CD8-positive, alpha-beta memory T cell (primary cell): ENCODE measurements around the gene HEXIM1. TPM values are rescaled to one million over a fixed set of nuclear protein-coding genes. Genes with fewer than 3 reads are reported as not detected.

Experiments
- CTCF ChIA-PET: fragments of 350-600 bp; sonication (Branson Sonifier 250); formaldehyde crosslinking; loops from one replicate; lab custom pipeline; 2021; ENCODE audit warnings: antibody characterized with exemption; lab: Charles Lee
- POLR2A ChIA-PET: fragments of 350-600 bp; sonication (Branson Sonifier 250); formaldehyde crosslinking; loops from one replicate; lab custom pipeline; 2021; ENCODE audit warnings: antibody characterized with exemption; lab: Charles Lee
- DNase-seq, 5 donors: peaks; one replicate each; pipeline versions ENCODE4 v3.0.0 to v3.0.0-alpha.2; 2020 to 2022; ENCODE audit warnings: mixed read lengths in 1 of 5
- H3K27ac ChIP-seq: one replicate; pipeline ENCODE4 v1.7.0; 2013; ENCODE audit warnings: low read depth, mild to moderate bottlenecking, low read length, moderate library complexity
- H3K27me3 ChIP-seq: 2 replicates; pipeline ENCODE4 v1.7.0; 2013; ENCODE audit warnings: low read length, mild to moderate bottlenecking; ENCODE audit not compliant: insufficient read depth, poor library complexity, severe bottlenecking
- H3K36me3 ChIP-seq: 2 replicates; pipeline ENCODE4 v1.7.0; 2013; ENCODE audit warnings: mild to moderate bottlenecking, low read length, moderate library complexity; ENCODE audit not compliant: insufficient read depth
- H3K4me1 ChIP-seq: 2 replicates; pipeline ENCODE4 v1.7.0; 2013; ENCODE audit warnings: mild to moderate bottlenecking, low read length, moderate library complexity; ENCODE audit not compliant: insufficient read depth
- H3K4me3 ChIP-seq: 2 replicates; pipeline ENCODE4 v1.7.0; 2013; ENCODE audit warnings: mild to moderate bottlenecking, low read length
- H3K9me3 ChIP-seq: 2 replicates; pipeline ENCODE4 v1.7.0; 2013; ENCODE audit warnings: mild to moderate bottlenecking, low read length
- H3K27ac Mint-ChIP-seq, 8 donors: one replicate each; pipeline ENCODE4 v1.8.0; 2020 to 2021; ENCODE audit warnings: mixed read lengths in 8 of 8, mild to moderate bottlenecking in 6 of 8, inconsistent platforms in 3 of 8, moderate library complexity in 3 of 8
- H3K27me3 Mint-ChIP-seq, 2 donors: one replicate each; pipeline ENCODE4 v1.8.0; 2020 to 2021; ENCODE audit warnings: mixed read lengths in 2 of 2, mild to moderate bottlenecking in 1 of 2, moderate library complexity in 1 of 2
- H3K36me3 Mint-ChIP-seq, 3 donors: one replicate each; pipeline ENCODE4 v1.8.0; 2020 to 2021; ENCODE audit warnings: mixed read lengths in 3 of 3, inconsistent platforms in 1 of 3, mild to moderate bottlenecking in 1 of 3
- H3K4me1 Mint-ChIP-seq, 3 donors: one replicate each; pipeline ENCODE4 v1.8.0; 2020 to 2021; ENCODE audit warnings: mixed read lengths in 3 of 3, inconsistent platforms in 1 of 3, mild to moderate bottlenecking in 1 of 3
- H3K4me3 Mint-ChIP-seq, 7 donors: one replicate each; pipeline ENCODE4 v1.8.0; 2020 to 2021; ENCODE audit warnings: mixed read lengths in 7 of 7, mild to moderate bottlenecking in 6 of 7, moderate library complexity in 4 of 7, inconsistent platforms in 2 of 7
- H3K9me3 Mint-ChIP-seq, 5 donors: one replicate each; pipeline ENCODE4 v1.8.0; 2020 to 2022; ENCODE audit warnings: mixed read lengths in 5 of 5, mild to moderate bottlenecking in 3 of 5, moderate library complexity in 2 of 5, inconsistent platforms in 1 of 5
- polyA plus RNA-seq: library from polyadenylated mRNA; unstranded; fragments of 300-500 nt; fragmentation: Illumina TruSeq; gene quantifications from one replicate; pipeline ENCODE4 v1.2.3, GENCODE V29; 2021
- total RNA-seq, 2 experiments: library from RNA; stranded (reverse); gene quantifications; one replicate each; pipeline ENCODE4 v1.2.3, GENCODE V29; 2021

HEXIM1 gene
- total and polyA plus RNA-seq, 3 experiments from 2014 or later = 5.6 to 51.1 (median 48.3) TPM

DNA sequence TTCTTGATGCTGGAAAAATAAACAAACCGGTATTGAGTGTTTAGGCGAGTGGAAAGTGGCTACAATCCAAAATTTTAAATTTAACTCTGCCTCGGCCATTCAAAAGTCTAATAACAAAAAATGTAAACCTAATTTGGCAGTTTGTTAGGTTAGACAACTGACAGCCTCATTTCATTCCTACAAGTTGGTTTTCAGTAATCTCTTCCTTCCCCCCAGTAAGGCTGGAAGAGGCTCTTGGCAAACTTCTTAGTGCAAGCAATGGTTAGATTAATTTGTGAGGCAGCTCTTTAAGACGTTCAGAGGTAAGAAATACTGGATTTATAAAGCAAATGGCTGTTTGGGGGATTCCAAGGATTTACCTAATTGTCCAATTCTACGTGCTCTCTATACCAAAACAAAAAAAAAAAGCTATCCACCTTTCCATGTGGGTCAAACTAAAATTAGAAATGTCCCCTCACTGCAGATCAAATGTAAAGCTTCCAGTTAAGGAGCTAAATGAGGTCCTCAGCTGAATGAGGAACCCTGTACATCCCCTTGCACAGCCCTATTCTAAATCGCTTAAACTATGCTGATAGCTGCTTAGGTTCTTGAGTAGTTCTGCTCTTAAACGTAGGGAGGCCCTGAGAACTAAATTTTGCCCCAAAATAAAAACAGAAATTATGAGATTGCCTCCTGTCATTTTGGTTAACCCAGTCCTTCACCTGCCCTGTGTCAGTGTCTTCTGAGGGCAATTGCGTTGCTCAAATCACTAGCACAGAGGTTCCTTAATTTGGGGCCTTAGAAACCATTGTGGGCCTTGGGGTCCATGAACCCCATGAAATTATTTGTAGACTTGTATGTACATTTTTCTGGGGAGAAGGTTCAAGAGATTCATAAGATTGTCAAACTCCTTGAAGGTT is 2.9 kb downstream of the HEXIM1 start:
- Mint-ChIP-seq H3K36me3 (peaks cover 0 to 27% (median under 1%) of the 10 kb centered on the region in 3 donors), H3K9me3 (peaks cover 0 to 3% (median 0%) of the 10 kb centered on the region in 5 donors), H3K27me3 (peaks cover 0 to 11% of the 10 kb centered on the region in 2 donors), H3K27ac (peak overlapping the region; percentile 65 to 99 (median 86)), H3K4me1 (peaks cover 40 to 61% (median 61%) of the 10 kb centered on the region in 3 donors), H3K4me3 (peak overlapping the region; percentile 23 to 95 (median 65))
- Histone ChIP-seq H3K27me3 (no peaks in the 10 kb centered on the region), H3K27ac (peak overlapping the region; percentile 75), H3K36me3 (no peaks in the 10 kb centered on the region), H3K4me3 (peak overlapping the region; percentile 17), H3K9me3 (no peaks in the 10 kb centered on the region), H3K4me1 (peaks cover 35% of the 10 kb centered on the region)
- DNase-seq = no peak
- POLR2A ChIA-PET = interaction anchor here (0.6 to 8.5 kb wide), 6 partner anchors 9 to 90 kb away, joined by 3 to 327 read pairs (median 9); partner anchors contain the start of genes ACBD4, FMNL1, HEXIM2 and NMT1
- CTCF ChIA-PET = interaction anchor here (0.6 to 13.2 kb wide), 19 partner anchors 8 to 439 kb away, joined by 3 to 315 read pairs (median 5); partner anchors contain the start of genes ACBD4, FMNL1, HEXIM2 and MAP3K14

DNA sequence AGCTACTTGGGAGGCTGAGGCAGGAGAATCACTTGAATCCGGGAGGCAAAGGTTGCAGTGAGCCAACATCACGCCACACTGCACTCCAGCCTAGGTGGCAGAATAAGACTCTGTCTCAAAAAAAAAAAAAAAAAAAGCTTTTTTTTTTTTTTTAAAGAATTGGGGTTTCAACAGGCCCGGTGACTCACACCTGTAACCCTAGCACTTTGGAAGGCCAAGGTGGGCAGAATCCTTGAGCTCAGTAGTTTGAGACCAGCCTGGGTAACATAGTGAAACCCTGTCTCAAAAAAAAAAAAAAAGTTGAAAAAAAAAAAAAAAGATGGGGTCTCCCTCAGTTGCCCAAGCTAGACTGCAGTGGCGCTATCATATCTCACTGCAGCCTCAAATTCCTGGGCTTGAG is 6.8 kb downstream of the HEXIM1 start:
- no peak overlapping the region for H3K27ac Mint-ChIP-seq
- peaks cover 43% of the 10 kb centered on the region for H3K4me1 ChIP-seq

DNA sequence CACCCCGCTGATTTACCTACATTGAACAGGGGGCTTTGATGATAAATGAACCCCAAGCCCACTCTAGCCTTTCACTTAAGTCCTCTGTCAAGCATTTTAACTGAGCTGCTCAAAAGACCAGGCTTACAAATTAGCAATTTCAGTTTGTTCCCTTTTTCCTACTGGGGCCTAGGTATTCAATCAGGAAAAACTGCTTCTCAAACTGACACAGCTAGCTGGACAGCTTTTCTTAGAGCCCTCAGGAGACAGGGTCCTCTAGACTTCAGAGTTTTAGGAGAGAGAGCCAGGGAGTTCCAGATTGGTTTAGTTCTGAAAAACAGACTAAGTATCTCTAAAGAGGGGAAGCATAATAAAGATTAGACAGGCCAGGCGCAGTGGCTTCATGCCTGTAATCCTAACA is 7.2 kb downstream of the HEXIM1 start:
- Histone ChIP-seq H3K27me3 (no peaks in the 10 kb centered on the region), H3K4me1 (peaks cover 45% of the 10 kb centered on the region), H3K4me3 (no peak overlapping the region), H3K27ac (no peak overlapping the region), H3K36me3 (no peaks in the 10 kb centered on the region), H3K9me3 (no peaks in the 10 kb centered on the region)
- Mint-ChIP-seq H3K4me3 (peak overlapping the region in 1 of 7 donors; percentile 53), H3K27me3 (no peaks in the 10 kb centered on the region), H3K36me3 (peaks cover 0 to 21% (median 6%) of the 10 kb centered on the region in 3 donors), H3K27ac (peak overlapping the region in 5 of 8 donors; percentile 29 to 66 (median 55)), H3K9me3 (no peaks in the 10 kb centered on the region), H3K4me1 (peaks cover 39 to 63% (median 61%) of the 10 kb centered on the region in 3 donors)
- DNase-seq = no peak
- ChIA-PET CTCF (interaction anchor here (1.0 to 13.2 kb wide), 4 partner anchors 22 to 69 kb away, joined by 3 to 315 read pairs (median 48); partner anchors contain the start of genes ACBD4 and PLCD3), POLR2A (interaction anchor here (0.6 kb wide), 3 partner anchors 65 to 232 kb away, joined by 3 to 5 read pairs (median 3); no protein-coding TSS in a partner anchor)

More for the DNA sequence above, 6.8 kb downstream of the HEXIM1 start:
- no peaks in the 10 kb centered on the region for H3K36me3 ChIP-seq
- DNase-seq = no peak
- H3K4me3 ChIP-seq = no peak overlapping the region
- no peak overlapping the region for H3K4me3 Mint-ChIP-seq
- H3K27ac ChIP-seq = no peak overlapping the region
- H3K27me3 ChIP-seq = no peaks in the 10 kb centered on the region
- H3K9me3 Mint-ChIP-seq = no peaks in the 10 kb centered on the region
- POLR2A ChIA-PET = interaction anchor here (0.6 kb wide), 2 partner anchors 66 to 233 kb away, joined by 3 to 5 read pairs; no protein-coding TSS in a partner anchor
- no peaks in the 10 kb centered on the region for H3K9me3 ChIP-seq
- H3K36me3 Mint-ChIP-seq = peaks cover 0 to 21% (median 6%) of the 10 kb centered on the region in 3 donors
- H3K27me3 Mint-ChIP-seq = no peaks in the 10 kb centered on the region
- CTCF ChIA-PET = interaction anchor here (1.0 to 13.2 kb wide), 4 partner anchors 21 to 69 kb away, joined by 3 to 315 read pairs (median 48); partner anchors contain the start of genes ACBD4 and PLCD3
- peaks cover 39 to 65% (median 61%) of the 10 kb centered on the region in 3 donors for H3K4me1 Mint-ChIP-seq

GRCh38 chr17:45156242-45156641 is 8.0 kb downstream of the HEXIM1 start:
- DNase-seq = no peak
- Histone ChIP-seq H3K4me1 (peaks cover 37% of the 10 kb centered on the region), H3K27ac (no peak overlapping the region), H3K36me3 (no peaks in the 10 kb centered on the region), H3K4me3 (no peak overlapping the region), H3K9me3 (no peaks in the 10 kb centered on the region), H3K27me3 (no peaks in the 10 kb centered on the region)
- H3K27me3 Mint-ChIP-seq = no peaks in the 10 kb centered on the region
- H3K9me3 Mint-ChIP-seq = no peaks in the 10 kb centered on the region
- H3K27ac Mint-ChIP-seq = peak overlapping the region in 3 of 8 donors; percentile 38 to 50 (median 46)
- peaks cover 33 to 56% (median 54%) of the 10 kb centered on the region in 3 donors for H3K4me1 Mint-ChIP-seq
- CTCF ChIA-PET = interaction anchor here (1.0 to 13.2 kb wide), 4 partner anchors 21 to 42 kb away, joined by 5 to 315 read pairs (median 95); partner anchors contain the start of genes ACBD4 and PLCD3
- no peak overlapping the region for H3K4me3 Mint-ChIP-seq
- POLR2A ChIA-PET = no interaction called here
- peaks cover 0 to 24% (median 6%) of the 10 kb centered on the region in 3 donors for H3K36me3 Mint-ChIP-seq

DNA sequence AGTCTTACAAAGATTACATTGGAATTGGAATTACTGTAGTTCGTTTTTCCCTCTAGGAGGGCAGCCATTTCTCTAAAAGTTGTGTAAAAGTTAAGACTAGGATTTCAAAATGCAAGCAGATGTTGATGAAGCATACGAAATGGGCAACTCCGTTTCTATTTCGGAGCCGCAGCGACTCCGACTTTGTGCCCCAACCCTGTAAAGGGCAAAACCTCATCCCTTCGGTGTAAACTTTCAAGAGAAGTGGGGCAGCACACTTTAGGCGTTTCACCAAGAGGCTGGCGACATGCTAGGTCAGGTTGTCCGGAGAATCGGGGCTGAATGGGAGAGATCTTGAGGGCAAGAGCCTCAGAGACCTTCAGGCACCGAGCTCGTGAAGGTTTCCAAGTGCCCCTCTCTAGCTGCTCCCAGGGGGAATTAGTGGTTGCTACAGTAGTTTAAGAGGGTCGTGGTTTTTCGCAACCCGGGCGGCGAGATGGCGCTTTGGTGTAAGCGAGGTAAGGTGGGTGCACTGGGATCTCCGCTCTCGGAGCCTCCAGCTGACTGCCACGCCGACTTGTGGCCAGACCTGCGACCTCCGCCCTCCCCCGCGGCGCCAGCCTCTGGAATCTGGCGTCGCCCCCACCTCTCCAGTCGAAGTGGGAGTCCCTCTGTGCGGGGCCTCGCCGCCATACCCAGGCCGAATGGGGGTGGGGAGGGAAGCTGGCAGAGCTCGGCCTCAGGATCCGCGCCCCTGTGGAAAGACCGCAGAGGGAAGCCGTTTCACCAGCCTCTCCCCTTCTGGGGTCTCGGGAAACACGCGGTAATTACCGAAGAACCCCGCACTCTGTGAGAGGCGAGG is 12.4 kb downstream of the HEXIM1 start:
- peak; percentile 30 to 76 (median 50) for DNase-seq
- H3K36me3 Mint-ChIP-seq = peaks cover 0 to 25% (median 6%) of the 10 kb centered on the region in 3 donors
- no peaks in the 10 kb centered on the region for H3K27me3 ChIP-seq
- H3K4me3 Mint-ChIP-seq = peak overlapping the region; percentile 92 to 99 (median 94)
- ChIA-PET POLR2A (interaction anchor here (0.6 to 5.3 kb wide), 16 partner anchors 12 to 604 kb away, joined by 3 to 327 read pairs (median 7); partner anchors contain the start of genes ACBD4, FMNL1, HEXIM1 and MAP3K14), CTCF (interaction anchor here (1.0 to 9.3 kb wide), 10 partner anchors 11 to 252 kb away, joined by 3 to 152 read pairs (median 4); partner anchors contain the start of genes ACBD4, HEXIM1 and MAP3K14)
- H3K4me3 ChIP-seq = peak overlapping the region; percentile 67
- H3K4me1 ChIP-seq = peaks cover 27% of the 10 kb centered on the region
- H3K36me3 ChIP-seq = no peaks in the 10 kb centered on the region
- H3K4me1 Mint-ChIP-seq = peaks cover 33 to 56% (median 55%) of the 10 kb centered on the region in 3 donors
- peak overlapping the region; percentile 89 to 99 (median 98) for H3K27ac Mint-ChIP-seq
- H3K27me3 Mint-ChIP-seq = peaks cover 0 to 2% of the 10 kb centered on the region in 2 donors
- no peaks in the 10 kb centered on the region for H3K9me3 Mint-ChIP-seq
- no peaks in the 10 kb centered on the region for H3K9me3 ChIP-seq
- H3K27ac ChIP-seq = peak overlapping the region; percentile 96

GRCh38 chr17:45161288-45162024 is 13.2 kb downstream of the HEXIM1 start, which contains the start of gene HEXIM2:
HEXIM2 (plus strand) TSS chr17:45161875; CDS start chr17:45162794, 919 bp downstream.
- Histone ChIP-seq H3K9me3 (no peaks in the 10 kb centered on the region), H3K36me3 (no peaks in the 10 kb centered on the region), H3K27me3 (no peaks in the 10 kb centered on the region), H3K4me1 (peaks cover 27% of the 10 kb centered on the region), H3K27ac (peak within 1 kb of the TSS; percentile 96), H3K4me3 (peak within 1 kb of the TSS; percentile 67)
- peaks cover 29 to 50% (median 49%) of the 10 kb centered on the region in 3 donors for H3K4me1 Mint-ChIP-seq
- DNase-seq = peak; percentile 91 to 99 (median 99)
- ChIA-PET CTCF (interaction anchor here (0.7 to 9.3 kb wide), 11 partner anchors 10 to 251 kb away, joined by 3 to 152 read pairs (median 4); partner anchors contain the start of genes ACBD4, HEXIM1 and MAP3K14), POLR2A (interaction anchor here (0.6 to 5.3 kb wide), 16 partner anchors 11 to 605 kb away, joined by 3 to 327 read pairs (median 7); partner anchors contain the start of genes ACBD4, FMNL1, HEXIM1 and MAP3K14)
- H3K27me3 Mint-ChIP-seq = peaks cover 0 to 2% of the 10 kb centered on the region in 2 donors
- H3K36me3 Mint-ChIP-seq = peaks cover 0 to 22% (median 3%) of the 10 kb centered on the region in 3 donors
- H3K27ac Mint-ChIP-seq = peak within 1 kb of the TSS; percentile 89 to 99 (median 98)
- peak within 1 kb of the TSS; percentile 92 to 99 (median 94) for H3K4me3 Mint-ChIP-seq
- H3K9me3 Mint-ChIP-seq = no peaks in the 10 kb centered on the region
